GM23338 (cell line): ENCODE results near the gene EARS2.

Experiments used
- CREB1 ChIP-seq: fragments of 250-450 bp; sonication (Bioruptor Pico); IDR thresholded peaks from 2 replicates; pipeline ENCODE4 v1.5.0; 2020; ENCODE audit warnings: low read depth, mild to moderate bottlenecking, moderate library complexity
- CTCF ChIP-seq, 2 experiments: fragments of 200-600 bp in 1 of 2; sonication (generic) in 1 of 2; conservative IDR thresholded peaks; 2 replicates each; pipeline versions ENCODE4 v1.5.1 to v1.6.1; 2016 to 2017; ENCODE audit warnings: antibody characterized with exemption in 2 of 2, low read depth in 2 of 2, mild to moderate bottlenecking in 2 of 2, moderate library complexity in 1 of 2
- ETS1 ChIP-seq: IDR thresholded peaks from 2 replicates; pipeline ENCODE4 v1.6.1; 2016; ENCODE audit warnings: antibody characterized with exemption
- EZH2 ChIP-seq: fragments of 200-600 bp; sonication (generic); IDR thresholded peaks from one replicate; pipeline ENCODE4 v1.8.0; 2017; ENCODE audit warnings: antibody characterized with exemption, mild to moderate bottlenecking, low read depth; ENCODE audit not compliant: unreplicated experiment
- EZH2phosphoT487 ChIP-seq: fragments of 200-600 bp; sonication (generic); IDR thresholded peaks from one replicate; pipeline ENCODE4 v1.8.1; 2018; ENCODE audit warnings: antibody characterized with exemption; ENCODE audit not compliant: unreplicated experiment
- NANOG ChIP-seq: IDR thresholded peaks from 2 replicates; pipeline ENCODE4 v1.6.1; 2016; ENCODE audit warnings: antibody characterized with exemption, borderline replicate concordance
- POLR2AphosphoS5 ChIP-seq: IDR thresholded peaks from 2 replicates; pipeline ENCODE4 v1.6.1; 2016; ENCODE audit warnings: antibody characterized with exemption, low read depth
- REST ChIP-seq: IDR thresholded peaks from one replicate; pipeline ENCODE4 v1.6.1; 2018; ENCODE audit warnings: antibody characterized with exemption; ENCODE audit not compliant: unreplicated experiment
- STAT1 ChIP-seq: IDR thresholded peaks from one replicate; pipeline ENCODE4 v1.6.1; 2016; ENCODE audit warnings: antibody characterized with exemption; ENCODE audit not compliant: unreplicated experiment

GRCh38 chr16:23485257-23485614 lies 71.9 kb downstream of the EARS2 start:
- TF ChIP-seq CTCF (conservative IDR thresholded peaks at IDR 0.05; ENCODE audit: low read depth in 2 of 2) (no peak), REST (no peak), POLR2AphosphoS5 (no peak), CREB1 (CRISPR knock-in tag) (no peak), EZH2phosphoT487 (no peak), EZH2 (no peak), NANOG (no peak), ETS1 (no peak), STAT1 (no peak)
